Limb (tissue), 2 donors: ENCODE measurements around the gene WNT2B.

Experiments
- DNase-seq, 2 donors: peaks; one replicate each; pipeline ENCODE4 v3.0.0-alpha.2; 2016; ENCODE audit errors: extremely low spot score in 2 of 2

Gene WNT2B

DNA sequence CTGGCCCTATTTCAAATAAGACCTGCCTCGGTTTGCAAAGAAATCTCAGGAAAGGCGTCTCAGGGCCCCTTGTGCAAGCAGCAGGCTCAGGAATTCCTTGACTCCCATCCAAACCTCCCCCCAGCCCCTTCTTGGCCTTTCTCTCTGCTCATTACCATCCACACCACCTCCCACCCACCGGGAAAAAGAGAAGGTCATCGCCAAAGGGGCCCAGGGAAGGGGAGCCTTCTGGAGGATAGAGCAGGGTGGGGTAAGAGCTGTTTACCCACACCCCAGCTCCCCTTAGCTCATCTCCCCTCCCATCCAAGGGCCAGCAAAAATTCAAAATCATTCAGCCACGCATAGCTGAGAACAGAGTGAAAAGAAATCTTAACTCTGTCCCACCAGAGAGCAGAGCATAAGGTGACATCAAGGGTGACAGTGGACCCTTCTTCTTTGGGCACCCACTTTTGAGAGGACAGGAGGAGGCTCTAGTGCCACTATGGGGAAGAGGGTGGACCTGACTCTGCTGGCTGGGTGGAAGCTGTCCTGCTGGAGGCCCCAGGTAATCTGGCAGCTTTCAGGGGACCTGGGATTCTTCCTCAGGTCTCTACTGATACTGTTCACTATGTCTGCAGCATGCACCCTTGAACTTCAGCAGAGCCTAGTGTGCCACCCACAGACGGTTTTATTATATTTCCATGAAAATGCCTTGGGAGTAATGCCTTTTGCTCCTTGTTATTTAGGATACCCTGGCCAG is 3.9 kb upstream of the WNT2B start:
- DNase-seq, result peak in 1 of 2 donors; percentile 68

DNA sequence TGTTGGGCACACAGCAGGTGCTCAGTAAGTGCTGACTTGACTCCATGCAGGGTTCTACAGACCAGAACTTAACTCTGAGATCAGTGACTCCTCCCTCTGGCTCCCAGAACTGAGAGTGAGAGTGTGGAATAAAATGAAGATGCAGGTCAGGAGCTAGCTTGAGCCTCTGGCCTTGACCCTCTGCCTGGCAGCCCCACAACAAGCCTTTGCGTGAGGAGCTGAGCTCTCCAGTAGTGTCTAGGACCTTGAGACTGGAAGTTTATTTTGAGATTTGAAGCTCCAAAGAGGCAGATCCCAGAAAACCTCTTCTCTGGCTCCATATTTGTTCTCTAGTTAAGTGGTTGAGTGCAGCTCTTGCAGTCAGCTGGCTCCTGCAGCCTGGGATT is 3.4 kb upstream of the WNT2B start:
- DNase-seq, result no peak

DNA sequence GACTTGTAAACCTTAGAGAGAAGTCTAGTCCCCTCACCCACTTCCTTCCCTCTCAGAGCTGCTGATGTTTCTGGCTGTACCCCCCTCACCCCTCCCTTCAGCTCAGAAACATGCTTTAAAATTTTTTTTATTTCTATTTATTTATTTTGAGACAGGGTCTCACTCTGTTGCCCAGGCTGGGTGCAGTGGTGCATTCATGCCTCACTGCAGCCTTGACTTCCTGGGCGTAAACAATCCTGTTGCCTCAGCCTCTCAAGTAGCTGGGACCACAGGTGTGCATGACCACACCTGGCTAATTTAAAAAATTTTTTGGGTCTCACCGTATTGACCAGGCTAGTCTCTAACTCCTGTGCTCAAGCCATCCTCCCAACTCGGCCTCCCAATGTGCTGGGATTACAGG is 2.9 kb upstream of the WNT2B start:
- DNase-seq, result no peak

DNA sequence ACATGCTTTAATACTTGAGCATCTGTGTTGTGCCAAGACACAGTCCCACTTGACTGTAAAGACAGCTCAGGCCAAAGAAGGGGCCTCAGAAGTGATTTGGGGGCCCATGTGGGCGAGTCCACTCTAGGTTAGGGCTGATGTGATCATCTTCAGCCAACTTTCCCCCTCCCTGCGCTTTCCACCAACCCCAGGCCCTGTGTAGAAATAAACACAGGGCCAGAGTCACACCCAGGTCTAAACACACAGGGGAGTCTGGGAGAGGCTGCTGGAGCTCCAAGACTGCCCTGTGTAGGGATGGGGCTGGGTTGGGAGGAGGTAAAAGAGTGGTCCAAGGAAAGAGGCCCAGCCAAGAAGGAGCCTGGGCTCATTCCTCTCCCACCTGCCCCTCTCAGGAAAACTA is 2.5 kb upstream of the WNT2B start:
- no peak for DNase-seq

DNA sequence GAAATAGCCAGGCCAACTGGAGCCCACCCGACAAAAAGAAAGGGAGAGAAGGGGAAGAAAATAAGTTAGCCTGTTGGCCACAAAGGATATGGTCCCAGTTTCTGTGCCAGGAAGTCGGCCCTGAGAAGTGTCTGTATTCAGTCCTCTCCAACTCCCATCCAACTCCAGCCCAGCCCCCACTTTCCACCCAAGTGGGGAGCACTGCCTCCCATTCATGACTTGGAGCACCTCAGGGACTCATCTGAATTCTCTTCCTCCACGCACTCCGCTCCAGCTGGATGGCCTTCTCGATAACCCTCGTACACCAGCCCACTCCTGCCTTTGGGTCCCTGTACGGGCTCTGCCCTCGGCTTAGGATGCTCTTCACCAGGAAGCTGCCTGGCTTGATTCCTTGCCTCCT is 2.0 kb upstream of the WNT2B start:
- DNase-seq, result no peak

DNA sequence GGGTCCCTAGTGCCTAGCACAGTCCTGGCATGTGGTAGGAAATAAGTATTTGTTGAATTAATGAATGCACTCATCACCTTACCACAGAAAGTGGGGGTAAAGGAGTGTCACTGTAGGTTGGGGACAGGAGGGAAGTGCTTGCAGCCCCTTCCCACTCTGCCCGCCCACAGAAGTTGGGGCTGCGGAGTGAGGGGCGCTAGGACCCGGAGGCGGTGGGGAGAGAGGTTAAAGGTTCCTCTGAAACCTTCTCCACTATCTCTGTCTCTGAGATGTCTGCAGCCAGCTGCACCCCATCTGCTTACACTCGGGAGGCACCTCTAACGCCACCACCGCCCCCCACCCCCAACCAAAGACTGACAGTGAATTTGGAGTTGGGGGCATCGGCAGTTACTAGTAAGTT is 1.4 kb upstream of the WNT2B start:
- DNase-seq, result no peak

DNA sequence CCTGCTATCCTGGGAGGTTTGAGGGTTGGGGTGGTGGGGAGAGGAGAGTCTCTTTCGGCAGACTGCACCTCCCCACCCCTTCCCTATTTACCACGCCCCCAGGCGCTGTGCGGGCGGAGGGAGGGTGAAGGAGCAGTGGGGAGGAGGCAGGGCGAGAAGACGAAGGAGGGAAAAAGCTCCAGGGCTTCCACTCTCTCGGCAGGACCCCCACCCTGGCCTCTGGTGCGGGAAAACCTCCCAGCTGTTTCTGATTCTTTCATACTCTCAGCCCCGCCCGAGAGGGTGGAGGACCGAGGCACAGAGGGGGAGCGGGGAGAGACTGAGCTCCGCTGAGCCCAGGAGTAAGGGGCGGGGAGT is 866 bp upstream of the WNT2B start:
- DNase-seq, result peak in 1 of 2 donors; percentile 73

DNA sequence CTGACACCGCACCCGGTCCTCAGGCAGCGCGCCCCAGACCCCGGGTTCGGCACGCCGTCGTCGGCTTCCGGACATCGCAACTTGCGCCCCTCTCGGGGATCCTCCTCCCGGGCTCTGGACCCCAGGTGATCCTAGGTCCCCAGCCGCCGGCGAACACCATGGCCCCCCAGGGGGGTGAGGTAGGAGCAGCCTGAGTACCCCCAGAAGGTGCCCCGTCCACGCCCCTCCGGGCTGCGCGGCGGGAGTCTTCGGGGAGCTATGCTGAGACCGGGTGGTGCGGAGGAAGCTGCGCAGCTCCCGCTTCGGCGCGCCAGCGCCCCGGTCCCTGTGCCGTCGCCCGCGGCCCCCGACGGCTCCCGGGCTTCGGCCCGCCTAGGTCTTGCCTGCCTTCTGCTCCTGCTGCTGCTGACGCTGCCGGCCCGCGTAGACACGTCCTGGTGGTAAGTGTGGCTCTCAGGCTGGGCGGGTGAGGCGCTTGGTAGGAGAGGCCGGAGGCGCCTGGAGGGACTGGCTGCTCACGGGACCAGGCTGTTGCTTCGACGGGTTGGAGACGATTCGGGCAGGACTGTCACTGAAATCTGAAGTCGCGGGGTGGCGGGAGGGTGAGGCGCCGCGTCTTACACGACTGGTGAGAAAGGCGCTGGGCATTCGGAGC is 367 bp downstream of the WNT2B start:
- DNase-seq, result peak in 1 of 2 donors; percentile 62

DNA sequence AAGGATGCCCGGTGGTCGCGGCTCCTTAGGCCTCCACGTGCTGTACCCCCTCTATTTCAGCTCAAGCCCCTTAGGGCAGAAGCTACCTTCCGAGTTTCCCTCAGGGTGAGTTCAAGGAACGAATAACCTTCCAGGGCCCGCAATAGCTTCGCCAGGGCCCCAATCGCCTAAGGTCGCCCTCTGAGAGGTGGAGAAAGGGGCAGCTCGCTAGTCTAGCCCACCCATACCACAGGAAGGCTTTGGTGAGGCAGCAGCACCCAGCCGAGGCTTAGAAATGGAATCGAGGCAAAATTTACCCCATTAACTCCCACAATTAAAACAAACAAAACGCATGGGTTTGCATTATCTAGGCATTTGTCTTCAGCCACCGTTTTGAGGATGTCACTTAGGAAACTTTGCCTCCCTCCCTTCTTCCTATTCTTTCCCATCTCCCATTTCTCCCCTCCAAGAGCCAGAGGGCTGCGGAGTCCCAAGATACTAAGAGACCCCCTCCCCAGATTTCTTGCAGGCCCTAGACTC is 954 bp downstream of the WNT2B start:
- no peak for DNase-seq

DNA sequence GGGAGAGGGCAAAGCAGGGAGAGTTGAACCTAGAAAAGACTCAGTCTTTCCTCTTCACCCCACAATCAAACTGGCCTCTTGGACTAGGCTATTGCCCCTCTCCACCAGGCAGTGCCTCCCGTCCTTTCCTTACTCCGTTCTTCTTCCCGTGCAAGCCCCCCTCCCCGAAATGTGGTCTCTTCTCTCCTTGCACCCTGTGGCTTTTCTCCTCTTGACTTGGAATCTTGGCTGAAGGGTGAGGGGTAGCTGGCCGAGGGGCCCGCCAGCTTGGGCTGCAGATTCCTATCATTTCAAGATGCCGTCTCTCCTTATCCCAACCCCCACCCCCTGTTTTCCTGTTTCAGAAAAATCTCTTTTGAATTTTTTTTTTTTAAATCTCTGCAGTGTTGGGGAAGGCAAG is 1.6 kb downstream of the WNT2B start:
- DNase-seq, result no peak

DNA sequence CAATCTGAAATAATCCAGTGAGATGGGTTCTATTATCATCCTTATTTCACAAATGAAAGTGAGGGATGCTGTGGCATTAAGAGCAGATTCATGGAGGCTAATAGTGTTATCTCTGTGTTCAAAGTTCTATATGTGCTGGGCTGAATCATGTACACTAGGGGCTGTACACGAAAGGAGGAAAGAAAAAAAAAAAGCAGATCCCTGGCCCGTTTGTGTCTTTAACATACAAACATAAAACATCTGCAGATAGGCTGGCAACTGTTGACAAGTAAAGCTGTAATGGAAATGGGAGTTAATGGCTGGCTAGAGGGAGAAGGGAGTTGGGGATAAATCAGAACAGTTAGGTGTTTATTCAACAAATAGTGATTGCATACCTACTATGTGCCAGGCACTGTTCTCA is 3.1 kb downstream of the WNT2B start:
- no peak for DNase-seq

DNA sequence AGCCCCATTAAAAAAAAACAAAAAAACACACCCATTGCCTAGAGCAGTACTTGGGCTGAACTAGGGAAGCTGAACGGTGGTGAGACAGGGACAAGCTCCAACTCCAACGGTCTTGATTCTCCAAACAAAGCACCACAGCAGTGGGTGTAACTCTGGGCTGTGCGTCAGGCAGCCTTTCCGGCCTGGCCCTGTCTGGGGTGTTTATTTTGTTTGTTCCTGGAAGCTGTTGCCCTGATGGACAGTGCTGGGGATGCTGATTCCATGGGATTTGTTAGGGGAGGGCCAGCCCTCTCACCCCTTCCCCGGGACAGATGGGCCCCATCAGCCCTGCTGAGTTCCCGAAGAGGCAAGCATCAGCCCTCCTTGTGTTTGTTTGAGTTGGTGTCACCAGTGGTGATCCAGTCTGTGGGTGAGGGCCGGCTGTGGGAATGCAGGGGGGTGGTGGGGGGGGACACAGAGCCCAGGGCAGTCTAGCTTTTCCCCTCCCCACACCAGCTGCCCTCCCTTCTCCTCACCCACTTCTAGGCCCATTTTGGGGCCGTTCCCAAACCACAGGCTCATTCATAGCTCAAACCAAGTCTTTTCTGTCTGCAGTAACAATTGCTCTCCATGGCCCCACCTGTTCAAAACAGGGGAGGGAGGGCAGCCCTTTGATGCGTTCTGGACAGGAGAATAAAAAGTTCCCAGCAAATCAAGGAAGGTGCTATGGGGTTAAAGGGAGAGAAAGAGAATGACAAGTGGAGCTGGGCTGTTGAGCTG is 4.5 kb downstream of the WNT2B start:
- DNase-seq, result no peak

DNA sequence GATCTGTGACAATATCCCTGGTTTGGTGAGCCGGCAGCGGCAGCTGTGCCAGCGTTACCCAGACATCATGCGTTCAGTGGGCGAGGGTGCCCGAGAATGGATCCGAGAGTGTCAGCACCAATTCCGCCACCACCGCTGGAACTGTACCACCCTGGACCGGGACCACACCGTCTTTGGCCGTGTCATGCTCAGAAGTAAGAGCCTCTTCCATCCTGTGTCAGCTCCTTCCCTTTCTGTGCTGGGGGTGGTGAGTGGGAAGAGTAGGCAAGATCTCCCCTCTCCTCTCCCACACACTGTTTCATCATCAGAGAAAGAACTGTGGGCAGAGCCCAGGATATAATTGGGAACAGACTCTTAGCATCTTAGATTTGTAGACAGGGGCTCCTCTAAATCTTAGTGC is 6.1 kb downstream of the WNT2B start:
- no peak for DNase-seq

DNA sequence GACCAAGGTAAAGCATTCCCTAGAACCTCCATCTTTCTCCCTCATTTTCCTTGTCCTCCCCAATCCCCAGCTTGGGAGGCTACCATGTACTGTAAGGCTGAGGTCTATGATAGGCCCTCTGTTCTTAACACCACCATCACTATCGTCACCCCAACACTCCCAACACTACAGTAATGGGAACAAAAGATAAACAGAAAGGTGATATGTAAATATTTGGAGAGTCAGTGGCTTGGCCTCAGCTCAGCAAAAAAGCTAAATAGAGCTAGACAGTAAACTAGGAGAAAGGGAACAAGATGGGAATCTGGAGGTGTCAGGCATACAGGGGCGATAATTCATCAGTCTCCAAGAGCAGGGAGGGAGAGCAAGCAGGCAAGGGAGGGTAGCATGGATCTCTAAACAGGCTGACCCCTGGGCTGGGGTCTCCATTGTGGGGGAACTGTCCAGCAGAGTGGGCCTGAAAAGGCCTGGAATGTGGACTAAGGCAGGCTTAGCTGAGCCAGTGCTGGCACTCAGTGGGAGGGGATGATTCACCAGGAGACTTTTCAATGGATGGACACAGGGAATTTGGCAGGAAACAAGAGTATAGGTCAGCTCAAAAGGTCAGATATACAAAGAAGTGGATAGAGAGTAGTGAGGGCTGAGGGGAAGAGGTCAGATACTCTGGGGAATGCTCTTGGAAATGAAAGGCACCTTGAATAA is 6.7 kb downstream of the WNT2B start:
- no peak for DNase-seq

DNA sequence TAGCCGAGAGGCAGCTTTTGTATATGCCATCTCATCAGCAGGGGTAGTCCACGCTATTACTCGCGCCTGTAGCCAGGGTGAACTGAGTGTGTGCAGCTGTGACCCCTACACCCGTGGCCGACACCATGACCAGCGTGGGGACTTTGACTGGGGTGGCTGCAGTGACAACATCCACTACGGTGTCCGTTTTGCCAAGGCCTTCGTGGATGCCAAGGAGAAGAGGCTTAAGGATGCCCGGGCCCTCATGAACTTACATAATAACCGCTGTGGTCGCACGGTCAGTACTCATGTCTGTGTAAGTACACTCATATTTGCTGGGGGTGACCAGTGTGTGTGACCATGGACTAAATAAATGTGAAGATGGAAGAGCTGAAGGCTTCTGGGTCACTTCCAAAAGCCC is 7.4 kb downstream of the WNT2B start:
- no peak for DNase-seq

DNA sequence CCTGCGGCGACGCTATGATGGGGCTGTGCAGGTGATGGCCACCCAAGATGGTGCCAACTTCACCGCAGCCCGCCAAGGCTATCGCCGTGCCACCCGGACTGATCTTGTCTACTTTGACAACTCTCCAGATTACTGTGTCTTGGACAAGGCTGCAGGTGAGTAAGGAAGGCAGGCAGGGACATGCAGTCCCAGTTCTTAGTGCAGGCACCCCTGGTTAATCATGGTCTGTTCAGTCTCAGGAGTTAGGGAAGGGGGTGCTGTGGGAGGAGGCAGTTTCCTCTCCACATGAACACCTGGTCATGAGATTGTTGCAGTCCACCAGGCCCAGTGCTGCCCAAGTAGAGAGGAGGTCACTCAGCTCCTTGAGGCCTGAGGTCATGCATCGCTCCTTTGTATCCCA is 8.5 kb downstream of the WNT2B start:
- DNase-seq, result no peak

DNA sequence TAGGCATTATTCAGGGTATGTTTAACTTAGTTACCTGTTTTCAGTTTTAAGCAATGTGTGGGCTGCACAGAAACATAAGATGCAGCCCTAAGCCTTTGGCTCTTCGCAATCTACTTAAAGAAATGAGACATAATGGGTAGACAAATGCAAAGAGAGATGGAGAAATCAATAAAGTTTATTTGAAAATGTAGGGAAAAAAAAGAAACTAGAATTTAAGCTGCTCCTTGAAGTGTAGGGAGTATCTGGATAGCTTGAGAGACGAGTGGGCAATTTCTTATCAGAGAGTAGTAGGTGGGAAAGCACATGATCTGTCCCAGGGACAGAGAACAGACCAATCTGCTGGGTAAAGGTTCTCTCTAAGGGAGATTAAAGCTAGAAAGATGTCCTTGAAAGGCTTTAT is 8.9 kb downstream of the WNT2B start:
- no peak for DNase-seq

DNA sequence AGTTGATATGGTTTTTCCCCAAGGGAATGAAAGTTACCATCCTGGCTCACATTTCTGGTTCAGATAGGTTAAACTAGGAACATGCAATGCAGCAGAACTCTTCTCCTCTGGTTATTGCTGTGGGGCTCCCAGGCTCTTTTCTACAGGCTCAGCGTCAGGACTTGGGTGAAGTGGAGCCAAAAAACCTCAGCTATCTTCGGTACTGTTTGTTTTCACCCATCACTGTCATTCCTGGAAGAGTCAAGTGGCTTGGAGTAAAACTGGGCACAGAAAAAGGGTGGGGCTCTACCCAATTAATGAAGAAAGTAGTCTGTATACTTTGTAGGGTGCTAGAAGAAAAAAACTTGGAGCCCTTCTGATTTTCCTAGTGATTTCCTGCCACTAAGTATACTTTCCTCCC is 9.4 kb downstream of the WNT2B start:
- DNase-seq, result no peak

DNA sequence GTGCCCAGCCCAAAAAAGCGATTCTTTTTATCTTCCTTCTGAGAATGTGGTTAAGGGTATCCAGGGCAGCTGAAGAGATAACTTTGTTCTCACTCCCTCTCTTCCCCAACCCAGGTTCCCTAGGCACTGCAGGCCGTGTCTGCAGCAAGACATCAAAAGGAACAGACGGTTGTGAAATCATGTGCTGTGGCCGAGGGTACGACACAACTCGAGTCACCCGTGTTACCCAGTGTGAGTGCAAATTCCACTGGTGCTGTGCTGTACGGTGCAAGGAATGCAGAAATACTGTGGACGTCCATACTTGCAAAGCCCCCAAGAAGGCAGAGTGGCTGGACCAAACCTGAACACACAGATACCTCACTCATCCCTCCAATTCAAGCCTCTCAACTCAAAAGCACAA is 11.4 kb downstream of the WNT2B start:
- DNase-seq, result no peak

DNA sequence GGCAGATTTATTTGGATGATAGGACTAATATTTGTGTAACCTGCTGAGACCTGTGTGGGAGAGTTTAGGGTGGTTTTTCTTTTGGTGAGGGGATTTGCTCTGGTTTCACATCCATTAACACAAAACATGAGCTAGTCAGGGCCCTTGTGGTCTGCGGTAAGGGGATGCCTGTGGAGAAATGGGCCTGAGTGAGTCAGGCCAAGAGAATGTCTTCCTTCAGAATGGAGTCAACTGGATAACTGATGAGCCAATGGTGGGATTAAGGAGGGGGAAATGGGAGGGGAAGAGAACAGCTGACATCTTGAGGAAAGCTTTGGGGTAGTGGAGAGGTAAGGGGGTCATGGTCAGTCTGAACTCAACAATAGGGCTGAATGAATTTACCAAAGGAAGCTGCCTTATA is 13.9 kb downstream of the WNT2B start:
- DNase-seq, result no peak

DNA sequence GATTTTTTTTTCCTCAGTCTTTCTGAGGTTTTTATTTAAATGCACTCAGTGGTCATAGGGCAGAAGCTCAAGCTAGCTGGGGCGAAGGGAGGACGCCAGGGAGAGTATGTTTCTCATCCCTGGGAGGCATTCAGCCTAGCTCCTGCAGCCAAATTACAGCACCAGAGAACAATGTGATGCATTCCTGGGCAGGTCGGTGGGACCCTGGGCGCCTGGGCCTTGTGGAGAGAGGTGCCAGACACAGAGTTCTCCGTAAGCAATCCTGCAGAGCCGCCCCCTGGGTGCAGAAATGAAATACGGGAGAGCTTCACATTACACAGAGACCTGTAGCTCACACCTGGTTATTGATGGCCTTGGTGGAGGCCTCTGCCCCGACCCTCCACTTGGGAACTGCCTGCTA is 15.5 kb downstream of the WNT2B start:
- DNase-seq, result no peak

DNA sequence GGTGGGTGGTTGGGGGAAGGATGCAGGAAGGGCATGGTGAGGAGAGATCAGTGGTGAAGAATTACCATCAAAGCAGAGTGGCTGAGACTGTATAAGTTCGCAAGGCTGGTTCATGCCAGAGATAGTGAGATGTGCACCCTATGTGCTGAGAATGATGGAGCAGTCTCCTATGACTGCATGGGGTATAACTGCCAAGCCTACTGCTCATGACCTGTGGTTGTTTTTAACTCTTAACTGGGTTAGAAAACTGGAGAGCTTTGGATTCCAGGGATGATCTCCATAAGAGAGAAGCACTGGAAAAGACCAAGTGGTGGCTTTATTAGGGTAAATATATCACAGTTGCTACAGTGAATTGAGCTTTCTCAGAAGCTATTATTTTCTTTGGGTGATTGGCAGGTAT is 16.2 kb downstream of the WNT2B start:
- no peak for DNase-seq
